ENCODE measurements around the gene SLC9B2.

The SLC9B2 gene

DNA sequence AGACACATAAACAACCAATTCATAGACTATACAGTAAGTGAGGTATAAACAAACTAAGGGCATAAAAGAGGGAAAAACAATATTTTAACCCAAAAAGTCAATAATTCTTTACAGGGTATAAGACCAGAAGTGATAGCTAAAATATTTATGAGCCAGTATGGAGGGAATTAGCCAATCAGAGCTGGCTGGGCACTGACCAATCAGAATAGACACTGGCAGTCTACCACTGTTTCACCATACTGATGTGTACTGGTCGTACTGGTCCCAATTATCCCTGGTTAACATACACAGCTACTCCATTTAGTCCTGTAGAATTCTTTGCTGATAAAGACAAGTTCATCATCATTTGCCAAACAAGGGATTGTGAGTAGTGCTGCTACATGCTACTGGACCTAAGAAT, 47.3 kb downstream of the SLC9B2 start:
- Histone ChIP-seq H3K27ac (ENCODE audit: low read length) (no peak overlapping the region), H3K27me3 (ENCODE audit: insufficient read depth, low read length, poor library complexity) (no peaks in the 10 kb centered on the region), H3K9ac (ENCODE audit: low read depth, low read length) (no peak overlapping the region), H3K4me3 (ENCODE audit: low read depth in 1 of 2, low read length in 2 of 2) (no peak overlapping the region), H3K4me1 (ENCODE audit: insufficient read depth, low read length) (no peaks in the 10 kb centered on the region), H2AFZ (ENCODE audit: low read depth, low read length) (no peak overlapping the region), H3K79me2 (ENCODE audit: insufficient read depth, low read length) (no peaks in the 10 kb centered on the region), H4K20me1 (ENCODE audit: insufficient read depth, low read length) (no peaks in the 10 kb centered on the region), H3K9me3 (ENCODE audit: insufficient read depth, low read length, severe bottlenecking) (no peaks in the 10 kb centered on the region), H3K4me2 (ENCODE audit: insufficient read depth, low read length) (no peak overlapping the region), H3K36me3 (ENCODE audit: insufficient read depth, low read length) (peaks cover 36% of the 10 kb centered on the region; the same call in 1 of the 2 replicates)
- no peak for DNase-seq
- TF ChIP-seq, protein P1, sequence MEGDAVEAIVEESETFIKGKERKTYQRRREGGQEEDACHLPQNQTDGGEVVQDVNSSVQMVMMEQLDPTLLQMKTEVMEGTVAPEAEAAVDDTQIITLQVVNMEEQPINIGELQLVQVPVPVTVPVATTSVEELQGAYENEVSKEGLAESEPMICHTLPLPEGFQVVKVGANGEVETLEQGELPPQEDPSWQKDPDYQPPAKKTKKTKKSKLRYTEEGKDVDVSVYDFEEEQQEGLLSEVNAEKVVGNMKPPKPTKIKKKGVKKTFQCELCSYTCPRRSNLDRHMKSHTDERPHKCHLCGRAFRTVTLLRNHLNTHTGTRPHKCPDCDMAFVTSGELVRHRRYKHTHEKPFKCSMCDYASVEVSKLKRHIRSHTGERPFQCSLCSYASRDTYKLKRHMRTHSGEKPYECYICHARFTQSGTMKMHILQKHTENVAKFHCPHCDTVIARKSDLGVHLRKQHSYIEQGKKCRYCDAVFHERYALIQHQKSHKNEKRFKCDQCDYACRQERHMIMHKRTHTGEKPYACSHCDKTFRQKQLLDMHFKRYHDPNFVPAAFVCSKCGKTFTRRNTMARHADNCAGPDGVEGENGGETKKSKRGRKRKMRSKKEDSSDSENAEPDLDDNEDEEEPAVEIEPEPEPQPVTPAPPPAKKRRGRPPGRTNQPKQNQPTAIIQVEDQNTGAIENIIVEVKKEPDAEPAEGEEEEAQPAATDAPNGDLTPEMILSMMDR (IDR thresholded peaks at IDR 0.05; ENCODE audit: borderline replicate concordance, extremely low read depth, low read length, poor library complexity, severe bottlenecking): no peak
- TF ChIP-seq EZH2 (IDR thresholded peaks at IDR 0.05; ENCODE audit: borderline replicate concordance, low read depth, low read length, severe bottlenecking): no peak
- no peak for ATAC-seq (ENCODE audit: insufficient read depth, low read depth)

DNA sequence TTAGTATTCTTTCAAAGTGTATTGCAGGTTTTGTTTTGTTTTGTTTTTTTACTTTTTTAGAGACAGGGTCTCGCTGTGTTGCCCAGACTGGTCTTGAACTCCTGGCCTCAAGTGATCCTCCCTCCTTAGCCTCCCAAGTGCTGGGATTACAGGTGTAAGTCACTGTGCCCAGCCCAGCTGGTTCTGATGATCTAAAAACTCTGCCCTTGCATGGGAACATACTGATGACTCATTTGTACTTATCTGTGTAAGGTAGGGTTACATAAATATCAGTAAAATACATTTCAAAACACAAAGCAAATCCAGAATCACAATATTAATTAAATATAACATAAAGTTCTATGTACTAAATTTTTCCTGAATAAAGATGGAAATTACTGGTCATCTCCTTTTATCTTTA, 49.7 kb downstream of the SLC9B2 start:
- Histone ChIP-seq H3K9me3 (ENCODE audit: insufficient read depth, low read length, severe bottlenecking) (no peaks in the 10 kb centered on the region), H3K4me1 (ENCODE audit: insufficient read depth, low read length) (no peaks in the 10 kb centered on the region), H3K9ac (ENCODE audit: low read depth, low read length) (no peak overlapping the region), H3K79me2 (ENCODE audit: insufficient read depth, low read length) (no peaks in the 10 kb centered on the region), H3K4me3 (ENCODE audit: low read depth in 1 of 2, low read length in 2 of 2) (no peak overlapping the region), H2AFZ (ENCODE audit: low read depth, low read length) (no peak overlapping the region), H4K20me1 (ENCODE audit: insufficient read depth, low read length) (no peaks in the 10 kb centered on the region), H3K27me3 (ENCODE audit: insufficient read depth, low read length, poor library complexity) (no peaks in the 10 kb centered on the region), H3K27ac (ENCODE audit: low read length) (no peak overlapping the region), H3K36me3 (ENCODE audit: insufficient read depth, low read length) (peaks cover 38% of the 10 kb centered on the region; the same call in 1 of the 2 replicates), H3K4me2 (ENCODE audit: insufficient read depth, low read length) (no peak overlapping the region)
- DNase-seq (no peak), ATAC-seq (ENCODE audit: insufficient read depth, low read depth) (no peak)
- TF ChIP-seq EZH2 (IDR thresholded peaks at IDR 0.05; ENCODE audit: borderline replicate concordance, low read depth, low read length, severe bottlenecking): no peak
- TF ChIP-seq, protein P1 (IDR thresholded peaks at IDR 0.05; ENCODE audit: borderline replicate concordance, extremely low read depth, low read length, poor library complexity, severe bottlenecking): no peak

DNA sequence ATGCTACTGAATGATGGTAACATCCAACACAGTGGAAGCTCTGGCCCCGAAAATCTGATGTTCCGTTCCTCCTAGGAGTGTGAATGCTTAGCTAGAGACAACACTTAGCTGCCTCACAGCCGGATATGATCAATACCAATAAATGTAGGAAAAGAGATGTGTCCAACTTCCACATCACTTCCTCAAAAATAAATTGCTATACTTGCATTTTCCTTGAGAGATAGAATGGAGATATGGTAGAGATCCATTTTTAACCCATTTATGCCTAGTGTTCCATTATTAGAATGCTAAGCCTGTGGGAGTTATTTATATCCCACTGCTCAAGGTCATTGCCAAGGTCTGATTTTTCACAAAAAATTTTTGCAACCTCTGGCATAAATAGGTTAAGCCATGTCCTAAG, 51.6 kb downstream of the SLC9B2 start:
- no peak overlapping the region for H2AFZ ChIP-seq (ENCODE audit: low read depth, low read length)
- no peaks in the 10 kb centered on the region for H3K27me3 ChIP-seq (ENCODE audit: insufficient read depth, low read length, poor library complexity)
- no peak for TF ChIP-seq EZH2 (IDR thresholded peaks at IDR 0.05; ENCODE audit: borderline replicate concordance, low read depth, low read length, severe bottlenecking)
- TF ChIP-seq, protein P1 (IDR thresholded peaks at IDR 0.05; ENCODE audit: borderline replicate concordance, extremely low read depth, low read length, poor library complexity, severe bottlenecking): no peak
- H3K9me3 ChIP-seq (ENCODE audit: insufficient read depth, low read length, severe bottlenecking): no peaks in the 10 kb centered on the region
- H3K9ac ChIP-seq (ENCODE audit: low read depth, low read length): no peak overlapping the region
- H3K4me3 ChIP-seq (ENCODE audit: low read depth in 1 of 2, low read length in 2 of 2): no peak overlapping the region
- no peak overlapping the region for H3K27ac ChIP-seq (ENCODE audit: low read length)
- H3K4me2 ChIP-seq (ENCODE audit: insufficient read depth, low read length): no peak overlapping the region
- H4K20me1 ChIP-seq (ENCODE audit: insufficient read depth, low read length): no peaks in the 10 kb centered on the region
- no peak for DNase-seq
- H3K36me3 ChIP-seq (ENCODE audit: insufficient read depth, low read length): peaks cover 23% of the 10 kb centered on the region; the same call in 1 of the 2 replicates
- H3K4me1 ChIP-seq (ENCODE audit: insufficient read depth, low read length): peaks cover 11% of the 10 kb centered on the region
- H3K79me2 ChIP-seq (ENCODE audit: insufficient read depth, low read length): no peaks in the 10 kb centered on the region
- no peak for ATAC-seq (ENCODE audit: insufficient read depth, low read depth)

DNA sequence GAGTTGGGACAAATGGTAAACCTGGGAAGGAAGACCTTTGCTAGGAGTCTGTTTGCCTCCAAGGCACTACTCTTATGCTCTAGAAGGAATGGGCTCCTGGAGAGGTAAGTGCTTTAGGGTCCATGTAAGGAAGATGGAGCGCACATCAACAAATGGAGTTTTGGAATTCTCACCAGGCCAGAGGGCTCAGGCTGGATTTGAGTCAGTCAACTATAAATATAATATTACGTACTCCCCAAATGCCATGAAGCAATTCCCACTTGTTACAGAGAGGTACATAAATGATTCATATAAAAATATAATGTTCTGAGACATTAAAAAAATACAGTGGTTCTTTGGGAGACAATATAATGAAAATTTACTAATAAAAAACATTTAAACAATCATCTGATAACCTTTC, 55.4 kb downstream of the SLC9B2 start:
- no peak for ATAC-seq (ENCODE audit: insufficient read depth, low read depth)
- H3K27me3 ChIP-seq (ENCODE audit: insufficient read depth, low read length, poor library complexity): no peaks in the 10 kb centered on the region
- no peak overlapping the region for H3K4me2 ChIP-seq (ENCODE audit: insufficient read depth, low read length)
- no peak overlapping the region for H3K4me3 ChIP-seq (ENCODE audit: low read depth in 1 of 2, low read length in 2 of 2)
- no peak overlapping the region for H3K27ac ChIP-seq (ENCODE audit: low read length)
- H3K9ac ChIP-seq (ENCODE audit: low read depth, low read length): no peak overlapping the region
- DNase-seq: no peak
- TF ChIP-seq, protein P1 (IDR thresholded peaks at IDR 0.05; ENCODE audit: borderline replicate concordance, extremely low read depth, low read length, poor library complexity, severe bottlenecking): no peak
- TF ChIP-seq EZH2 (IDR thresholded peaks at IDR 0.05; ENCODE audit: borderline replicate concordance, low read depth, low read length, severe bottlenecking): no peak
- no peaks in the 10 kb centered on the region for H3K9me3 ChIP-seq (ENCODE audit: insufficient read depth, low read length, severe bottlenecking)
- H3K79me2 ChIP-seq (ENCODE audit: insufficient read depth, low read length): no peaks in the 10 kb centered on the region
- H3K36me3 ChIP-seq (ENCODE audit: insufficient read depth, low read length): peaks cover 12% of the 10 kb centered on the region; the same call in 1 of the 2 replicates
- peaks cover 26% of the 10 kb centered on the region for H3K4me1 ChIP-seq (ENCODE audit: insufficient read depth, low read length)
- no peak overlapping the region; the same call in 1 of the 2 replicates for H2AFZ ChIP-seq (ENCODE audit: low read depth, low read length)
- no peaks in the 10 kb centered on the region for H4K20me1 ChIP-seq (ENCODE audit: insufficient read depth, low read length)

Measured in DND-41 (cell line).